ENCODE results near the gene RELA. TPM values are rescaled to one million over a fixed set of nuclear protein-coding genes. Genes with fewer than 3 reads are reported as not detected.

Gene RELA
- total RNA-seq, 8 experiments from 2014 or later, result 16.7 to 56.1 (median 32.2) TPM

DNA sequence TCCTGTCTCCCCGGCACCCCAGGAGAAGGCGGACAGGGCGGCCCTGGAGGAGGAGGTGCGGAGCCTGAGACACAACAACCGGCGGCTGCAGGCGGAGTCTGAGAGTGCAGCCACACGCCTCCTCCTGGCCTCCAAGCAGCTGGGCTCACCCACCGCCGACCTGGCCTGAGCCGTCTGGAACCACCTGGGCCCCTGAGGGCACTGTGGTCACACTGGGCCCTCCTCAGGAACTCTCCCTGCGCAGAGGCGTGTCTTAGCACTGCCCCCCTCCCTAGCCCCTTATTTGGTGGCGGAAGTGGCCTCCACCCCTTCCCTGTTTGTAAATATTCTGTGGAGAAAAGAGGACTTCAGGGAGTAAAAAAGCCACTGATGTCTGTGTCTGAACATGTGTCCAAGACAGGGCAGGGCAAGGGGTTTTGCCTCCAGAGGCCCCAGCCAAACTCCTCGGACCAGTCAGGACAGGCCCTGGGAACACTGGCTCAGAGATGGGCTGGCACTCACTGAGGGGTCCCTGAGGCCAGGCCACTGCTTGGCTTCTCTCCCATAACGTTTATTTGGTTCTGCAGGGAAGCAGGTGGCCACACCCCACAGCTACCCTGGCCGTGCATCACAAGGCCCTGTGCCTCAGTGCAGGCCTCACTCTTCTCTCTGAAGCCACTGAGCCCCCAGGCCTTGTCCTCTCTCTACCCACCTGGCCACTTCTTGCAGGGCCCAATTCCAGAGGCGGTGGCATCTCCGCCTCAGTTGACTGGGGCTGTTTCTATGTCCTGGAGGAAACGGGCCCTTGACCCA, 12.0 kb downstream of the RELA start:
- Histone ChIP-seq H3K27ac (peak overlapping the region in 1 of 2 donors; percentile 7), H3K4me3 (no peak overlapping the region), H3K4me1 (replicated peaks in 1 of 2) (peaks cover 20 to 25% of the 10 kb centered on the region in 2 donors)
- 0 to 100% (median 75%) methylated on average over 2 to 7 of the region's 20 CpGs; no CpG with 5 or more reads in 3 of the 10 experiments for WGBS, 10 experiments
- in situ Hi-C loops (cut with MboI; ENCODE audit: low pct_unique_long_range_greater_than_20kb in 2 of 9, low sequenced_read_pairs in 9 of 9, unreplicated experiment in 9 of 9), result no loop called here
- peak in 2 of 8 experiments; percentile 3 for ATAC-seq (replicated peaks in 6 of 8)

DNA sequence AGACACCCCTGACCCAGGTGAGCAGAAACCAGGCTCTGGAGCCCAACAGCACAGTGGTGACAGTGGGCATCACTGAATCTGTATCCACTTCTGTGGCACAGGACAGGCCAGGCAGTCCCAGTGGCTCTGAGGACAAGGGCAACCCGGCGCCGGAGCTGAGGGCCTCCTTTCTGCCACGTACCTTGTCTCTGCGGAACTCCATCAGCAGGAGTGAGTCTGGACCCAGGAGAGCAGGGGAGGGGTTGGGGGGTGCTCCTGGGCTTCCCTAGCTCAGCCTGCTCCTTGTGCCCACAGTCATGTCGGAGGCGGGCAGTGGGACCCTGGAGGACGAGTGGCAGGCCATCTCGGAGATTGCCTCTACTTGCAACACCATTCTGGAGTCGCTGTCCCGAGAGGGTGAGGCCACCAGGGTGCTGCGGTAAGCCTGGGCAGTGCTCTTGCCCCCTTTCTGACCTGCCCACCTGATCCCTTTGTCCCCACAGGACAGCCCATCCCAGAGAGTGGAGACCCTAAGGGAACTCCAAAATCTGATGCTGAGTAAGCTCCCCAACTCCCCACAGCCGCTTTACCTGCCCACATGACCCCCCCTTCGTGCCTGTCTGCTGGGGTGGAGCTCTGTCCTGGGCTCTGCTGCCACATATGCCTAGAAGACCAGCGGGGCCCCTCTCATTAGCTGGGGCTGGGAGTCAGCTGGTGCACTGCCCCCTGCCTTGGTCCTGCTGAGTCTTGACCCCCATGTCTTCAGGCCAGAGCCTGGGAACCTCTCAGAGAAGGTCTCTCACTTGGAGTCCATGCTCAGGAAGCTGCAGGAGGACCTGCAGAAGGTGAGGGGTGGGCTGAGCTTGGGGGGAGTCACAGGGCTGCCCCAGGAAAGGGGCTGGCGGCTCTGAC, 12.8 kb downstream of the RELA start:
- in situ Hi-C loops (cut with MboI; ENCODE audit: low pct_unique_long_range_greater_than_20kb in 2 of 9, low sequenced_read_pairs in 9 of 9, unreplicated experiment in 9 of 9), result no loop called here
- Histone ChIP-seq H3K4me1 (replicated peaks in 1 of 2) (peaks cover 20 to 25% of the 10 kb centered on the region in 2 donors), H3K4me3 (no peak overlapping the region), H3K27ac (peak overlapping the region in 1 of 2 donors; percentile 7)
- 60 to 80% methylated on average over 2 of the region's 16 CpGs; no CpG with 5 or more reads in 8 of the 10 experiments for WGBS, 10 experiments
- no peak for ATAC-seq (replicated peaks in 6 of 8)

DNA sequence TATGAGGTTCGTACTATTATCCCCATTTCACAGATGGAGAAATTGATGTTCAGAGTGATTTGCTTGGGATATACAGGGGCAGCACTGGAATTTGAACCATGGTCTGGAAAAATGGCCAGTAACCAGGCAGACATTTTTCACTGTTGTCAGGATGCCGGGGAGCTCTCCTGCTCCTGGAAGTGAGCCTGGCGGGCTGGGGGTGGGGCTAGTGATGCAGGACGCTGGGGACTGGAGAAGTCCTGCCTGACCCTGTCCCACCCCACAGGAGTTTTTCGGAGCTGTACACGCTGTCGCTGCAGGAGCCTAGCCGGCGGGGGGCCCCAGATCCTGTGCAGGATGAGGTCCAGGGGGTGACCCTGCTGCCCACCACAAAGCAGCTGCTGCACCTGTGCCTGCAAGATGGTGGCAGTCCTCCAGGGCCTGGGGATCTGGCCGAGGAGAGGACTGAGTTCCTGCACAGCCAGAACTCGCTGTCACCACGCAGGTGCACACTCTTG, 13.7 kb downstream of the RELA start:
- Histone ChIP-seq H3K4me1 (replicated peaks in 1 of 2) (peaks cover 18 to 27% of the 10 kb centered on the region in 2 donors), H3K27ac (no peak overlapping the region), H3K4me3 (no peak overlapping the region)
- ATAC-seq (replicated peaks in 6 of 8), result no peak
- 83 to 100% (median 100%) methylated on average over 1 to 4 of the region's 12 CpGs; no CpG with 5 or more reads in 5 of the 10 experiments for WGBS, 10 experiments
- in situ Hi-C loops (cut with MboI; ENCODE audit: low pct_unique_long_range_greater_than_20kb in 2 of 9, low sequenced_read_pairs in 9 of 9, unreplicated experiment in 9 of 9), result no loop called here

DNA sequence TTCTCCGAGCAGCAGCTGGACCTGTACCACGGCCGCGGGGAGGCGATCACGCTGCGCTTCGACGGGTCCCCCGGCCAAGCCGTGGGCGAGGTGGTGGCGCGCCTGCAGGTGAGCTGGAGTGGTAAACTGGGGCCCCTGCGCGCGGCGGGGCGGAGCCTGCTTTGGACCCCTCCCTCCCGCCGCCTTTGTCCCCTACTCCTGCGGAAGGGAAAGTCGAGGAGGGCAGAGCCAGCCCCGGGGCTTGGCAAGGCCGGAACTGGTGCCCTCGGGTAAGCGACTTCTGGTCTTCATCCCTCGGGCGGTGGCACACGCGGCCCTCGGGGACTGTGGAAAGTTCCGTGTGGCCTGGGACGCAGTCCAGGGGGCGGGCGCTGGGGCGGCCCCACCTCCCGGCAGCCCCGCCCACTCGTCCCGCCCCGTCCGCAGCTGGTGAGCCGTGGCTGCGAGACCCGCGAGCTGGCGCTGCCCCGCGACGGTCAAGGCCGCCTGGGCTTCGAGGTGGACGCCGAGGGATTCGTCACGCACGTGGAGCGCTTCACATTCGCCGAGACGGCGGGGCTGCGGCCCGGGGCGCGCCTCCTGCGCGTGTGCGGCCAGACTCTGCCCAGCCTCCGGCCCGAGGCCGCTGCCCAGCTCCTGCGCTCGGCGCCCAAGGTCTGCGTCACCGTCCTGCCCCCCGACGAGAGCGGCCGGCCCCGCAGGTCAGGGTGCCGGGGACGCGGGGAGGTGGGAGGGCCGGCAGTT, 15.6 kb downstream of the RELA start:
- Histone ChIP-seq H3K4me1 (replicated peaks in 1 of 2) (peaks cover 7 to 25% of the 10 kb centered on the region in 2 donors), H3K4me3 (peak overlapping the region in 2 of 5 donors; percentile 9 to 23), H3K27ac (no peak overlapping the region)
- in situ Hi-C loops (cut with MboI; ENCODE audit: low pct_unique_long_range_greater_than_20kb in 2 of 9, low sequenced_read_pairs in 9 of 9, unreplicated experiment in 9 of 9), result no loop called here
- ATAC-seq (replicated peaks in 6 of 8), result peak in 4 of 8 experiments; percentile 5 to 55 (median 32)
- 16 to 31% (median 30%) methylated on average over 2 to 9 of the region's 87 CpGs; no CpG with 5 or more reads in 7 of the 10 experiments for WGBS, 10 experiments

DNA sequence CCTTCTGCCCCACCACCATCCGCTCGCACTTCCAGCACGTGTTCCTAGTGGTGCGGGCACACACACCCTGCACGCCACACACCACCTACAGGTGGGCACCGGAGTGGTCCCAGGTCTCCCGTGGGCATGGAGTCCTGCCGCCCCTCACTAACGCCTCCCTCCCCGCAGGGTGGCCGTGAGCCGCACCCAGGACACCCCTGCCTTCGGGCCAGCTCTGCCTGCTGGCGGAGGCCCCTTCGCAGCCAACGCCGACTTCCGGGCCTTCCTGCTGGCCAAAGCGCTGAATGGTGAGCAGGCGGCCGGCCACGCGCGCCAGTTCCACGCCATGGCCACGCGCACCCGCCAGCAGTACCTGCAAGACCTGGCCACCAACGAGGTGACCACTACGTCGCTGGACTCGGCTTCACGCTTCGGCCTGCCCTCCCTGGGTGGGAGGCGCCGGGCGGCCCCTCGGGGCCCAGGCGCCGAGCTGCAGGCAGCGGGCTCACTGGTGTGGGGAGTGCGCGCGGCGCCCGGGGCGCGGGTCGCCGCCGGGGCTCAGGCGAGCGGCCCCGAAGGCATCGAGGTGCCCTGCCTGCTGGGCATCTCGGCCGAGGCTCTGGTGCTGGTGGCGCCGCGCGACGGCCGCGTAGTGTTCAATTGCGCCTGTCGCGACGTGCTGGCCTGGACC, 16.3 kb downstream of the RELA start:
- peaks cover 2 to 23% of the 10 kb centered on the region in 2 donors for H3K4me1 ChIP-seq (replicated peaks in 1 of 2)
- H3K4me3 ChIP-seq, result no peak overlapping the region
- 93 to 100% (median 100%) methylated on average over 3 to 8 of the region's 68 CpGs; no CpG with 5 or more reads in 7 of the 10 experiments for WGBS, 10 experiments
- ATAC-seq (replicated peaks in 6 of 8), result no peak
- H3K27ac ChIP-seq, result no peak overlapping the region
- in situ Hi-C loops (cut with MboI; ENCODE audit: low pct_unique_long_range_greater_than_20kb in 2 of 9, low sequenced_read_pairs in 9 of 9, unreplicated experiment in 9 of 9), result no loop called here

DNA sequence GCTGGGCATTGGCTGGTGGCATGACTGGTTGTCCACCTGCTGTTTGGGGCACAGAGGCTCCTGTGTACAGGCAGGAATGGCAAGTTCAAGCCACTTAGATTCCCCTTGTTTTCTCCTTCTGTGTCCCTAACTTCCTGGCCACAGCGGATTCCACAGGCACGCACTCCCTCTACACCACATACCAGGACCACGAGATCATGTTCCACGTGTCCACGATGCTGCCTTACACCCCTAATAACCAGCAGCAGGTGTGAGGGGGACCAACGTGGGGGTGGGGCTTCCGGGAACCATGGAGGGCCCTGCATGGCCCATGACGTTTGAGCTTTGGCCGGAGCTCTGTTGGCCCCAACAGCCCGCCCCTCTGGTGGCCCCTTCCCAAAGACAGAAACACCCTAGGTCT, 17.0 kb downstream of the RELA start:
- WGBS, 10 experiments, result 60 to 100% methylated on average over 1 to 2 of the region's 10 CpGs; no CpG with 5 or more reads in 8 of the 10 experiments
- Histone ChIP-seq H3K4me1 (replicated peaks in 1 of 2) (peaks cover 2 to 21% of the 10 kb centered on the region in 2 donors), H3K27ac (no peak overlapping the region), H3K4me3 (no peak overlapping the region)
- in situ Hi-C loops (cut with MboI; ENCODE audit: low pct_unique_long_range_greater_than_20kb in 2 of 9, low sequenced_read_pairs in 9 of 9, unreplicated experiment in 9 of 9), result no loop called here
- ATAC-seq (replicated peaks in 6 of 8), result no peak

DNA sequence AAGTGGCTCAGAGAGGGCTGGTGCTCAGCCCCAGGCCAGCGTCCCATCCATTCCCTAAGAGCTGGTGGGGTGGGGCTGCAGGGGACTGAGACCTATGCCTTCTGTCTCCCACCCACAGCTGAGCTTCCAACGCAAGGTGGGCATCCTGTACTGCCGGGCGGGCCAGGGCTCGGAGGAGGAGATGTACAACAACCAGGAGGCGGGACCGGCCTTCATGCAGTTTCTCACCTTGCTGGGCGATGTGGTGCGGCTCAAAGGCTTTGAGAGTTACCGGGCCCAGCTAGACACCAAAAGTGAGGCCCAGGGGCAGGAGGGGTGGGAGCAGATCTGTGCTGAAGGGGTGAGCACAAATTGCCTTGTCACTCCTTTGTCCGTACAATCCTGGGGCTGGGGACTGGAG, 17.9 kb downstream of the RELA start:
- no peak for ATAC-seq (replicated peaks in 6 of 8)
- in situ Hi-C loops (cut with MboI; ENCODE audit: low pct_unique_long_range_greater_than_20kb in 2 of 9, low sequenced_read_pairs in 9 of 9, unreplicated experiment in 9 of 9), result no loop called here
- WGBS, 10 experiments, result 80 to 100% (median 95%) methylated on average over 1 to 6 of the region's 11 CpGs; no CpG with 5 or more reads in 4 of the 10 experiments
- peaks cover 0 to 14% of the 10 kb centered on the region in 2 donors for H3K4me1 ChIP-seq (replicated peaks in 1 of 2)
- no peak overlapping the region for H3K27ac ChIP-seq
- no peak overlapping the region for H3K4me3 ChIP-seq

DNA sequence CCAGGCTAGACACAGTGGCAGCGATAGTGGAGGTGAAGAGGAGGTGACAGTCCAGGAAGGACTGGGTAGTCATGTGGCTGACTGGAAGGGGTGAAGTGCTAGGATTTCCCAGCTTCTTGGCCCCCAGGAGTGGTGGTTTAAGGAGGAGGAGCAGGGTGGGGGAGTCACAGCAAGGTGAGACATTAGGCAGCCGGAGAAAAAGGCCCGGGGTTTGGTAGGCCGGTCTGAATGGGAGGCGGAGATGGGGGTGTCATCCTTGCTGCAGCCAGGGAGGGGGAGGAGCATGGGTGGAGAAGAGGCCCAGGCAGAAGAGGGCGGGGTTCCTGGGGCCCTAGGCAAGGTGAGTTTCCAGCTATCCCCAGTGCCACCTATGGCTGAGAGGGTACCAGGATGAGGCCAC, 18.7 kb downstream of the RELA start:
- H3K4me1 ChIP-seq (replicated peaks in 1 of 2), result peaks cover 0 to 14% of the 10 kb centered on the region in 2 donors
- in situ Hi-C loops (cut with MboI; ENCODE audit: low pct_unique_long_range_greater_than_20kb in 2 of 9, low sequenced_read_pairs in 9 of 9, unreplicated experiment in 9 of 9), result no loop called here
- H3K4me3 ChIP-seq, result no peak overlapping the region
- 40% methylated on average over 1 of the region's 6 CpGs; no CpG with 5 or more reads in 8 of the 10 experiments for WGBS, 10 experiments
- peak in 6 of 8 experiments; percentile 5 to 39 (median 24) for ATAC-seq (replicated peaks in 6 of 8)
- no peak overlapping the region for H3K27ac ChIP-seq

DNA sequence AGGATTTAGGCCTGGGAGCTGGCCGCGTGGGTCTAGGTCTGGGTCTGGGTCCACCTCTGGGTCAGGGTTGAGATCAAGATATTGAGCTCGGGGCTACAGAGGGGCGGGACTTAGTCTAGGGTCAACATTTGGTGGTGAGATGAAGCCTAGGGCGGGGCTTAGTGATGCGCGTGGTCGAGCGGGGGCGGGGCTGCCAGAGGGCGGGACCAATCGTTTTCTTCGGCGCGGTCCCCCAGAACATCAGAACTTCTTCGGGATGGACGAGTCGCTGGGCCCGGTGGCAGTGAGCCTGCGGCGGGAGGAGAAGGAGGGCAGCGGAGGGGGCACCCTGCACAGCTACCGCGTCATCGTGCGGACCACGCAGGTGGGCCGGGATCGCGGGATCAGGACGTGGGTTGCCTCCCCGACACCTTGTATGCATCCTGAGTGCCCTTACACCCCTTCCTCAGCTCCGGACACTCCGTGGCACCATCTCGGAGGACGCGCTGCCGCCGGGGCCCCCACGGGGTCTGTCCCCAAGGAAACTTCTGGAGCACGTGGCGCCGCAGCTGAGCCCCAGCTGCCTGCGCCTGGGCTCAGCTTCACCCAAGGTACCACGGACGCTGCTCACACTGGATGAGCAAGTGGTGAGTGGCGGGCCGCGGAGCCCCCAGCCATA, 20.6 kb downstream of the RELA start:
- WGBS, 10 experiments, result 0 to 80% (median 63%) methylated on average over 1 to 12 of the region's 49 CpGs; no CpG with 5 or more reads in 4 of the 10 experiments
- in situ Hi-C loops (cut with MboI; ENCODE audit: low pct_unique_long_range_greater_than_20kb in 2 of 9, low sequenced_read_pairs in 9 of 9, unreplicated experiment in 9 of 9), result no loop called here
- Histone ChIP-seq H3K27ac (no peak overlapping the region), H3K4me3 (peak overlapping the region in 1 of 5 donors; percentile 15), H3K4me1 (replicated peaks in 1 of 2) (peaks cover 9 to 25% of the 10 kb centered on the region in 2 donors)
- ATAC-seq (replicated peaks in 6 of 8), result no peak

DNA sequence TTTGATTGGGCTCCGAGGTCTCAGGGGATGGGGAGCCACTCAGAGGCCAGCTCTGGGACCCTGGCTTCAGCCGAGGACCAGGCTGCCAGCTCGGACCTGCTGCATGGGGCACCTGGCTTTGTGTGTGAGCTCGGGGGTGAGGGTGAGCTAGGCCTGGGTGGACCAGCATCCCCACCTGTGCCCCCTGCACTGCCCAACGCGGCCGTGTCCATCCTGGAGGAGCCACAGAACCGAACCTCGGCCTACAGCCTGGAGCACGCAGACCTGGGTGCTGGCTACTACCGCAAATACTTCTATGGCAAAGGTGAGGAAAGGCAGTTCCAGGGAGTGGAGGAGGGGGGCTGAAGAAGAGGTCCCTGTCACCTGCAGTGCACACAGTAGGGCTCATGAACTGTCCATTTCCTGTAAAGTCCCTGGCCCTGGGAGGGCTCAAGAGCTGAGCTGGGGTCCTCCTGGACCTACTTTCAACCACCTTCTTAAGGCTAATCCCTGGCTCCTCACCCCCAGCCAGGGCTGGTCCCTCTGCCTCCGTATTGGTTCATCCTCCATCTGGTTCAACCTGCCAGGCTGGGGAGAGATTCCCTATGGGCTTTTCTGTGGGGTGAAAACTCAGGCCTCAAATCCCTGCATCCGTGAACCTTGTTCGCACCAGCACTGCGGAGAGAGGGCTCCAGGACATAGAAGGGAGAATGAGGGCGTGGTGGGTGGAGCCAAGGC, 21.3 kb downstream of the RELA start:
- ATAC-seq (replicated peaks in 6 of 8), result no peak
- no peak overlapping the region for H3K27ac ChIP-seq
- H3K4me3 ChIP-seq, result no peak overlapping the region
- 71 to 94% (median 91%) methylated on average over 1 to 8 of the region's 16 CpGs; no CpG with 5 or more reads in 6 of the 10 experiments for WGBS, 10 experiments
- H3K4me1 ChIP-seq (replicated peaks in 1 of 2), result peaks cover 14 to 27% of the 10 kb centered on the region in 2 donors
- in situ Hi-C loops (cut with MboI; ENCODE audit: low pct_unique_long_range_greater_than_20kb in 2 of 9, low sequenced_read_pairs in 9 of 9, unreplicated experiment in 9 of 9), result no loop called here

Measured in motor neuron (in vitro differentiated cells).